VCaP (cell line): ENCODE data around the gene ALLC.

ENCODE experiments used
- H3K27ac ChIP-seq: fragments of 450-650 bp; 2 replicates; pipeline ENCODE4 v1.5.1; 2017
- CTCF ChIP-seq: fragments of 450-650 bp; conservative IDR thresholded peaks from 2 replicates; pipeline ENCODE4 v1.5.1; 2017; ENCODE audit warnings: mild to moderate bottlenecking, moderate library complexity

Gene ALLC

GRCh38 chr2:3650140-3650920 lies 7.7 kb upstream of the ALLC start:
- TF ChIP-seq CTCF: no peak

GRCh38 chr2:3651691-3652648 lies 6.0 kb upstream of the ALLC start:
- no peak for TF ChIP-seq CTCF
- peak overlapping the region; percentile 91 for H3K27ac ChIP-seq

More at GRCh38 chr2:3650140-3650920, 7.7 kb upstream of the ALLC start:
- peak overlapping the region; percentile 91 for H3K27ac ChIP-seq

- peak overlapping the region; percentile 91 for H3K27ac ChIP-seq
- TF ChIP-seq CTCF: no peak
Measured at GRCh38 chr2:3652896-3653625, 4.9 kb upstream of the ALLC start.

DNA sequence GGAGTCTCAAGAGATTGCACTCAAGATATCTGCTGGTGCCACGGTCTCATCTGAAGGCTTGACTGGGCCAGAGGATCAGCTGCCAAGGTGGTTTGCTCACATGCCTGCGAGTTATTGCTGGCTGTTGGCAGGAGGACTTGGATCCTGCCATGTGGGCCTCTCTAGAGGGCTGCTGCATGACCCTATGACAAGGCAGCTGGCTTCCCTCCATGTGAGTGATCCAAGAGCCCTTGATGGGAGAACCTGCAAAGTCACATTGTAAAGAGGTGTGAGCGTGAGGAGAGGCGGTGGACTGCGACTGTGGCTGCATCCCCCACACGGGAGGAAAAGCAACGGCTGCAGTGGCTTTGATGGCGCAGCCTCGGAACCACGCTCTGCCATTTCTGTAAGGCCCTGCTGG lies 4.0 kb upstream of the ALLC start:
- TF ChIP-seq CTCF: no peak
- no peak overlapping the region for H3K27ac ChIP-seq

- no peak for TF ChIP-seq CTCF
- no peak overlapping the region for H3K27ac ChIP-seq
Measured at GRCh38 chr2:3654531-3655225, 3.3 kb upstream of the ALLC start.

DNA sequence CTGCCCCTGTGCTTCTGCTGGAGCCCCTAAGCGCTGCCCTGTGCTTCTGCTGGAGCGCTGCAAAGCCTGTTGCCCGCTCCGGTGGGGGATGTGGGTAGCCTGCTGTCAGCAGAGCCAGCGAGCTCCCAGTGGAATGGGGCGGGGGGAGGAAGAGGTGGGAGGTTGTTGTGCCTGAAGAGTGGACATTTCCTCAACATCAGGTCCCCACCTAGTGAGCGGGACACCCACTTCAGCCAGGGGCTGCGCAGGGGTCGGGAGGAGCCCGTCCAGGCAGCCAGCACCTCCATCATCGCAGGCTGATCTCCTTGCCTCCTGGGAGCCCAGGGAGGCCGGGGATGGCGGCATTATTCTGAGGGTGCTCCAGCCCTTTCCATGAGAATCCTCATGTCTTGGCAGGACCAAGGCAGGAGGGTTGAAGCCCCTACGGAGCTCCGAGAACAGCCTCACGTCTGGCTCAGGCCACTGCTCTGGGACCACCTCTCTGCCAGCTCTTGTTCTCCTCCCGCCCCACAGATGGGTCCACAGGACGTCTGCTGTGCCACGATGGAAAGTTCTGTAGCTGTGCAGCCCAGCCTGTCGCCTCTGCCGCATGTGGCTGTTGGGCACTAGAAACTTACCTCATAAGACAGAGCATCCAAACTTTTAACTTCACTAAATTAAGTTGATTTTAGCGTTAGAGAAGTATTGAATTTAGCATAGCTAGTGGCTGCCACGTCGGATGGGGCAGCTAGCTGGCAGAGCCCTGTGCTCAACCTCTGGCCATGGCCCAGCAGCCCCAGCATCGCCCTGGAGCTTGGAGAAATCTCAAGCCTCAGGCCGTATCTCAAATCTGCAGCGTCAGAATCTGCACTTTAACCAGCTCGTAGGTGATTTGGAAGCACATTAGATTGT lies 1.9 kb upstream of the ALLC start:
- H3K27ac ChIP-seq: no peak overlapping the region
- TF ChIP-seq CTCF: no peak
